Measurements from ENCODE around the gene GJA5. TPM values are rescaled to one million over a fixed set of nuclear protein-coding genes. Genes with fewer than 3 reads are reported as not detected.
"Not testable (repeated sequence)": the region's sequence is repeated elsewhere in the genome, so short reads cannot be mapped to it uniquely, and the experiment has no call there.

GJA5 gene
- total and polyA plus RNA-seq, 5 experiments from 2014 or later, result not detected

- peaks cover 0 to 6% (median 0%) of the 10 kb centered on the region in 9 donors for H3K9me3 Mint-ChIP-seq
- DNase-seq, result no peak
- H3K4me3 Mint-ChIP-seq, result no peak overlapping the region
- no peak for ATAC-seq
- POLR2A ChIA-PET, result no interaction called here
- H3K27me3 Mint-ChIP-seq, result peaks cover 2 to 11% (median 4%) of the 10 kb centered on the region in 5 donors
- H3K4me1 Mint-ChIP-seq, result peaks cover 0 to 7% (median 2%) of the 10 kb centered on the region in 4 donors
- H3K27ac Mint-ChIP-seq, result no peak overlapping the region
- peaks cover 0 to under 1% (median 0%) of the 10 kb centered on the region in 3 donors for H3K36me3 Mint-ChIP-seq
Observed at GRCh38 chr1:147738739-147739476, 21.5 kb downstream of the GJA5 start.

- Mint-ChIP-seq H3K4me3 (no peak overlapping the region), H3K27ac (no peak overlapping the region), H3K36me3 (peaks cover 0 to 6% (median 0%) of the 10 kb centered on the region in 3 donors), H3K4me1 (peaks cover 0 to 7% (median 2%) of the 10 kb centered on the region in 4 donors), H3K9me3 (peaks cover 0 to 6% (median 0%) of the 10 kb centered on the region in 9 donors), H3K27me3 (peaks cover 2 to 11% (median 6%) of the 10 kb centered on the region in 5 donors)
- POLR2A ChIA-PET, result no interaction called here
- ATAC-seq, result no peak
- no peak for DNase-seq
Observed at GRCh38 chr1:147738129-147738528, 22.3 kb downstream of the GJA5 start.

- POLR2A ChIA-PET, result no interaction called here
- H3K27ac Mint-ChIP-seq, result no peak overlapping the region
- H3K4me3 Mint-ChIP-seq, result no peak overlapping the region
- H3K36me3 Mint-ChIP-seq, result peaks cover 0 to 6% (median 0%) of the 10 kb centered on the region in 3 donors
- peaks cover 0 to 6% (median 0%) of the 10 kb centered on the region in 9 donors for H3K9me3 Mint-ChIP-seq
- peaks cover under 1 to 11% (median 4%) of the 10 kb centered on the region in 5 donors for H3K27me3 Mint-ChIP-seq
- ATAC-seq (no peak), DNase-seq (no peak)
- H3K4me1 Mint-ChIP-seq, result peaks cover 0 to 7% (median 2%) of the 10 kb centered on the region in 4 donors
Observed at GRCh38 chr1:147736883-147737282, 23.5 kb downstream of the GJA5 start.

GRCh38 chr1:147735423-147735822 lies 25.0 kb downstream of the GJA5 start:
- Mint-ChIP-seq H3K4me1 (peaks cover 0 to 7% (median 2%) of the 10 kb centered on the region in 4 donors), H3K27me3 (peaks cover 4 to 11% (median 7%) of the 10 kb centered on the region in 5 donors), H3K36me3 (peaks cover 0 to 6% (median 0%) of the 10 kb centered on the region in 3 donors), H3K27ac (no peak overlapping the region), H3K4me3 (no peak overlapping the region), H3K9me3 (peaks cover 0 to 6% (median 0%) of the 10 kb centered on the region in 9 donors)
- ATAC-seq (no peak), DNase-seq (no peak)
- POLR2A ChIA-PET, result no interaction called here

- DNase-seq, H3K36me3 Mint-ChIP-seq, ATAC-seq, H3K9me3 Mint-ChIP-seq, POLR2A ChIA-PET, H3K4me3 Mint-ChIP-seq, H3K4me1 Mint-ChIP-seq, H3K27ac Mint-ChIP-seq: not testable (repeated sequence)
- H3K27me3 Mint-ChIP-seq, result peaks cover 0 to 11% (median 5%) of the 10 kb centered on the region in 5 donors
Observed at GRCh38 chr1:147734291-147734841, 26.0 kb downstream of the GJA5 start.

GRCh38 chr1:147729315-147729714 lies 31.1 kb downstream of the GJA5 start:
- POLR2A ChIA-PET, result no interaction called here
- Mint-ChIP-seq H3K4me1 (no peaks in the 10 kb centered on the region), H3K27ac (no peak overlapping the region), H3K4me3 (no peak overlapping the region), H3K36me3 (peaks cover 0 to 6% (median 0%) of the 10 kb centered on the region in 3 donors), H3K9me3 (peaks cover 0 to 4% (median 0%) of the 10 kb centered on the region in 9 donors), H3K27me3 (peaks cover 0 to 10% (median 8%) of the 10 kb centered on the region in 5 donors)
- DNase-seq (no peak), ATAC-seq (no peak)

GRCh38 chr1:147726168-147726567 lies 34.2 kb downstream of the GJA5 start:
- Mint-ChIP-seq H3K27ac (no peak overlapping the region), H3K9me3 (no peaks in the 10 kb centered on the region), H3K4me3 (no peak overlapping the region), H3K4me1 (peaks cover 0 to 6% (median 2%) of the 10 kb centered on the region in 4 donors), H3K27me3 (peaks cover 8 to 23% (median 14%) of the 10 kb centered on the region in 5 donors), H3K36me3 (no peaks in the 10 kb centered on the region)
- ATAC-seq (no peak), DNase-seq (no peak)
- POLR2A ChIA-PET, result no interaction called here

- Mint-ChIP-seq H3K4me3 (no peak overlapping the region), H3K27me3 (peaks cover 10 to 28% (median 18%) of the 10 kb centered on the region in 5 donors), H3K27ac (no peak overlapping the region), H3K4me1 (peaks cover 0 to 6% (median 3%) of the 10 kb centered on the region in 4 donors), H3K9me3 (no peaks in the 10 kb centered on the region), H3K36me3 (no peaks in the 10 kb centered on the region)
- POLR2A ChIA-PET, result no interaction called here
- DNase-seq, result no peak
- no peak for ATAC-seq
Observed at GRCh38 chr1:147725685-147726084, 34.7 kb downstream of the GJA5 start.

- Mint-ChIP-seq H3K27ac (peak overlapping the region in 1 of 10 donors; percentile 51), H3K27me3 (peaks cover 7 to 38% (median 24%) of the 10 kb centered on the region in 5 donors), H3K4me3 (no peak overlapping the region), H3K36me3 (peaks cover 0 to 5% (median 4%) of the 10 kb centered on the region in 3 donors), H3K9me3 (peaks cover 0 to 8% (median 0%) of the 10 kb centered on the region in 9 donors), H3K4me1 (peaks cover 0 to 6% (median 3%) of the 10 kb centered on the region in 4 donors)
- ATAC-seq, result peak; percentile 54 to 59
- DNase-seq, result peak in 7 of 10 donors; percentile 2 to 40 (median 18)
- POLR2A ChIA-PET, result no interaction called here
Observed at GRCh38 chr1:147723691-147724323, 36.6 kb downstream of the GJA5 start.

GRCh38 chr1:147722124-147722523 lies 38.3 kb downstream of the GJA5 start:
- peaks cover 0 to 6% (median 5%) of the 10 kb centered on the region in 3 donors for H3K36me3 Mint-ChIP-seq
- ATAC-seq (no peak), DNase-seq (no peak)
- H3K27me3 Mint-ChIP-seq, result peaks cover 5 to 43% (median 27%) of the 10 kb centered on the region in 5 donors
- H3K27ac Mint-ChIP-seq, result no peak overlapping the region
- H3K4me3 Mint-ChIP-seq, result no peak overlapping the region
- H3K4me1 Mint-ChIP-seq, result peaks cover 0 to 6% (median 6%) of the 10 kb centered on the region in 4 donors
- POLR2A ChIA-PET, result no interaction called here
- peaks cover 0 to 11% (median 0%) of the 10 kb centered on the region in 9 donors for H3K9me3 Mint-ChIP-seq

GRCh38 chr1:147721716-147722115 lies 38.7 kb downstream of the GJA5 start:
- no peak for DNase-seq
- no peak overlapping the region for H3K4me3 Mint-ChIP-seq
- no peak overlapping the region for H3K27ac Mint-ChIP-seq
- peaks cover 5 to 47% (median 29%) of the 10 kb centered on the region in 5 donors for H3K27me3 Mint-ChIP-seq
- POLR2A ChIA-PET, result no interaction called here
- peaks cover 0 to 6% (median 5%) of the 10 kb centered on the region in 3 donors for H3K36me3 Mint-ChIP-seq
- peaks cover 0 to 12% (median 0%) of the 10 kb centered on the region in 9 donors for H3K9me3 Mint-ChIP-seq
- ATAC-seq, result no peak
- H3K4me1 Mint-ChIP-seq, result peaks cover 0 to 10% (median 6%) of the 10 kb centered on the region in 4 donors

- POLR2A ChIA-PET, result no interaction called here
Observed at GRCh38 chr1:147720557-147720956, 39.8 kb downstream of the GJA5 start.

More at GRCh38 chr1:147720557-147720956, 39.8 kb downstream of the GJA5 start:
- Mint-ChIP-seq H3K27ac (peak overlapping the region in 1 of 10 donors; percentile 7), H3K9me3 (peaks cover 0 to 12% (median 0%) of the 10 kb centered on the region in 9 donors), H3K36me3 (peaks cover 0 to 6% (median 5%) of the 10 kb centered on the region in 3 donors), H3K27me3 (peaks cover 5 to 50% (median 31%) of the 10 kb centered on the region in 5 donors), H3K4me3 (no peak overlapping the region), H3K4me1 (peaks cover 0 to 10% (median 6%) of the 10 kb centered on the region in 4 donors)
- ATAC-seq (no peak), DNase-seq (no peak)

Measured in naive thymus-derived CD8-positive, alpha-beta T cell (primary cell).